ENCODE results near the gene RUVBL1.

The RUVBL1 gene

GRCh38 chr3:128123538-128124368, at the start of gene RUVBL1:
RUVBL1 (minus strand) TSS chr3:128123812; CDS start chr3:128123724, 88 bp downstream.
- in situ Hi-C loops (cut with HindIII; ENCODE audit: low sequenced_read_pairs), result no loop called here
- DNase-seq (ENCODE audit: low read depth, low spot score), result peak; percentile 98
- no peak for TF ChIP-seq CTCF (IDR thresholded peaks at IDR 0.05; ENCODE audit: low read depth, low read length)
- H3K4me3 ChIP-seq (ENCODE audit: low read depth, low read length), result peak within 1 kb of the TSS; percentile 93

GRCh38 chr3:128173200-128173599, 49.6 kb upstream of the RUVBL1 start:
- H3K4me3 ChIP-seq (ENCODE audit: low read depth, low read length), result no peak overlapping the region
- DNase-seq (ENCODE audit: low read depth, low spot score), result no peak
- no peak for TF ChIP-seq CTCF (IDR thresholded peaks at IDR 0.05; ENCODE audit: low read depth, low read length)
- in situ Hi-C loops (cut with HindIII; ENCODE audit: low sequenced_read_pairs), result no loop called here

GRCh38 chr3:128170866-128171516, 47.4 kb upstream of the RUVBL1 start:
- peak; percentile 90 for TF ChIP-seq CTCF (IDR thresholded peaks at IDR 0.05; ENCODE audit: low read depth, low read length)
- no peak overlapping the region for H3K4me3 ChIP-seq (ENCODE audit: low read depth, low read length)
- DNase-seq (ENCODE audit: low read depth, low spot score), result peak; percentile 77
- in situ Hi-C loops (cut with HindIII; ENCODE audit: low sequenced_read_pairs), result no loop called here

GRCh38 chr3:128168836-128169235, 45.2 kb upstream of the RUVBL1 start:
- TF ChIP-seq CTCF (IDR thresholded peaks at IDR 0.05; ENCODE audit: low read depth, low read length), result no peak
- in situ Hi-C loops (cut with HindIII; ENCODE audit: low sequenced_read_pairs), result no loop called here

GRCh38 chr3:128167973-128168674, 44.5 kb upstream of the RUVBL1 start:
- in situ Hi-C loops (cut with HindIII; ENCODE audit: low sequenced_read_pairs), result no loop called here
- no peak for TF ChIP-seq CTCF (IDR thresholded peaks at IDR 0.05; ENCODE audit: low read depth, low read length)
- peak; percentile 18 for DNase-seq (ENCODE audit: low read depth, low spot score)
- no peak overlapping the region for H3K4me3 ChIP-seq (ENCODE audit: low read depth, low read length)

More at GRCh38 chr3:128168836-128169235, 45.2 kb upstream of the RUVBL1 start:
- H3K4me3 ChIP-seq (ENCODE audit: low read depth, low read length), result no peak overlapping the region
- DNase-seq (ENCODE audit: low read depth, low spot score), result no peak

GRCh38 chr3:128167646-128167972, 44.0 kb upstream of the RUVBL1 start:
- TF ChIP-seq CTCF (IDR thresholded peaks at IDR 0.05; ENCODE audit: low read depth, low read length), result no peak
- in situ Hi-C loops (cut with HindIII; ENCODE audit: low sequenced_read_pairs), result no loop called here

More at GRCh38 chr3:128167646-128167972, 44.0 kb upstream of the RUVBL1 start:
- H3K4me3 ChIP-seq (ENCODE audit: low read depth, low read length), result no peak overlapping the region
- DNase-seq (ENCODE audit: low read depth, low spot score), result no peak
